K562 (cell line): ENCODE results near the gene TANGO6. TPM values are rescaled to one million over a fixed set of nuclear protein-coding genes. Genes with fewer than 3 reads are reported as not detected.

Experiments used
- ATAC-seq: fragments of 200-7000 bp; cut with Tn5 transposase; 3 replicates; pipeline ENCODE4 v1.9.1; 2020; ENCODE audit warnings: moderate library complexity
- BruUV-seq: library from RNA; stranded (reverse); fragments of 400-500 nt; replicated peaks from 2 replicates; lab custom pipeline; 2021; lab: Mats Ljungman, UMichigan
- CTCF ChIA-PET: fragments of 300-600 bp; formaldehyde crosslinking; extraction: SDS; loops from one replicate; lab custom pipeline; 2021; ENCODE audit warnings: low intra/inter-chr PET ratio; lab: Yijun Ruan, JAX
- POLR2A ChIA-PET: fragments of 300-600, 350-650 bp; sonication (Branson Sonifier 250); formaldehyde crosslinking; extraction: SDS; loops from one replicate; lab custom pipeline; 2021; ENCODE audit warnings: antibody characterized with exemption, inconsistent platforms; lab: Yijun Ruan, JAX
- DNase-seq, 4 experiments: peaks; one replicate each; pipeline versions ENCODE4 v3.0.0 to v3.0.0-alpha.2; 2011 to 2018; ENCODE audit warnings: low spot score in 3 of 4, mixed read lengths in 3 of 4; ENCODE audit errors: extremely low read depth in 1 of 4
- FAIRE-seq: peaks from 2 replicates; lab custom pipeline; 2011; peaks lifted over from hg19 to GRCh38; lab: Jason Lieb, UNC
- H2AFZ ChIP-seq: 2 replicates; pipeline ENCODE4 v1.6.0; 2011; ENCODE audit warnings: low read depth, low read length, control low read depth, inconsistent platforms
- H3K27ac ChIP-seq: fragments of 200-600 bp; 3 replicates; pipeline ENCODE4 v1.8.0; 2011; ENCODE audit warnings: low read depth, mild to moderate bottlenecking, control low read depth, inconsistent platforms, low read length, moderate library complexity, mixed read lengths; ENCODE audit errors: extremely low read depth
- H3K27me3 ChIP-seq, 2 experiments: fragments of 300-600 bp in 1 of 2; 2 replicates in 1 of 2; 3 replicates in 1 of 2; pipeline versions ENCODE4 v1.6.0 to v1.8.0; 2011; ENCODE audit warnings: inconsistent platforms in 2 of 2, low read length in 2 of 2, mild to moderate bottlenecking in 1 of 2, mixed read lengths in 1 of 2, moderate library complexity in 1 of 2; ENCODE audit not compliant: control insufficient read depth in 2 of 2, insufficient read depth in 2 of 2
- H3K36me3 ChIP-seq: fragments of 300-600 bp; 3 replicates; pipeline ENCODE4 v1.8.0; 2011; ENCODE audit warnings: mild to moderate bottlenecking, low read length, inconsistent platforms; ENCODE audit not compliant: control insufficient read depth, insufficient read depth
- H3K4me1 ChIP-seq, 2 experiments: fragments of 200-600 bp in 1 of 2; replicated peaks in 1 of 2; 2 replicates in 1 of 2; 3 replicates in 1 of 2; pipeline versions ENCODE4 v1.5.1 to v1.8.0; 2011; ENCODE audit warnings: inconsistent platforms in 2 of 2, low read length in 2 of 2, mild to moderate bottlenecking in 1 of 2, mixed read lengths in 1 of 2, moderate library complexity in 1 of 2; ENCODE audit not compliant: control insufficient read depth in 2 of 2, insufficient read depth in 2 of 2
- H3K4me2 ChIP-seq: 2 replicates; pipeline ENCODE4 v1.6.1; 2011; ENCODE audit warnings: low read length, control low read depth, inconsistent platforms, mixed read lengths; ENCODE audit not compliant: insufficient read depth
- H3K4me3 ChIP-seq: fragments of 200-600 bp; sonication (generic), shearing (Covaris generic); 2 replicates; pipeline ENCODE4 v1.5.1; 2016; ENCODE audit warnings: control low read depth, inconsistent platforms
- H3K79me2 ChIP-seq: fragments of 200-600 bp; 3 replicates; pipeline ENCODE4 v1.8.0; 2011; ENCODE audit warnings: low read length, inconsistent platforms; ENCODE audit not compliant: control insufficient read depth, insufficient read depth
- H3K9ac ChIP-seq, 2 experiments: 2 replicates each; pipeline versions ENCODE4 v1.6.0 to v1.6.1; 2011; ENCODE audit warnings: low read depth in 2 of 2, low read length in 2 of 2, control low read depth in 1 of 2, inconsistent platforms in 1 of 2, mild to moderate bottlenecking in 1 of 2, mixed read lengths in 1 of 2; ENCODE audit not compliant: insufficient read depth in 1 of 2
- H3K9me1 ChIP-seq: one replicate; pipeline ENCODE4 v1.6.0; 2011; ENCODE audit warnings: inconsistent platforms, mild to moderate bottlenecking, low read length, moderate library complexity; ENCODE audit not compliant: control insufficient read depth, insufficient read depth
- H3K9me3 ChIP-seq: replicated peaks from 2 replicates; pipeline ENCODE4 v1.5.1; 2011; ENCODE audit warnings: low read depth, low read length, inconsistent platforms; ENCODE audit not compliant: control insufficient read depth, insufficient read depth
- H4K20me1 ChIP-seq: replicated peaks from 2 replicates; pipeline ENCODE4 v1.6.1; 2011; ENCODE audit warnings: low read length, inconsistent platforms, mixed read lengths; ENCODE audit not compliant: control insufficient read depth, insufficient read depth
- E2F3 ChIP-seq: fragments of 250-450 bp; sonication (Bioruptor Pico); IDR thresholded peaks from 2 replicates; pipeline ENCODE4 v1.4.0; 2020; ENCODE audit warnings: mild to moderate bottlenecking
- GATAD2A ChIP-seq: fragments of 450-650 bp; IDR thresholded peaks from 2 replicates; pipeline ENCODE4 v1.6.1; 2017
- ZNF174 ChIP-seq: fragments of 250-450 bp; sonication (Bioruptor Pico); IDR thresholded peaks from 2 replicates; pipeline ENCODE4 v1.4.0; 2020; ENCODE audit warnings: mild to moderate bottlenecking
- WGBS: fragments of 100-300 bp; shearing (Covaris generic); methylation state at CpG from one replicate; pipeline ENCODE4 v1.1.6; 2016; ENCODE audit warnings: low coverage, mixed read lengths; ENCODE audit not compliant: insufficient coverage; ENCODE audit errors: missing lambda C conversion rate; 5-methylcytosine and 5-hydroxymethylcytosine counted together
- in situ Hi-C: fragments of 300-500 bp; cut with MboI; formaldehyde crosslinking; loops from 4 replicates; pipeline ENCODE4 v1.15.0; 2018; ENCODE audit warnings: inconsistent platforms, mixed read lengths
- intact Hi-C: fragments of 100-400 bp; cut with micrococcal nuclease; formaldehyde crosslinking; loops from 2 replicates; pipeline ENCODE4 v1.14.2; 2022
- polyA plus RNA-seq, 8 experiments: library from polyadenylated mRNA; depleted of rRNA in 4 of 8; stranded (reverse) in 5 of 8; unstranded in 3 of 8; fragments of >200 nt; fragmentation: Nextera tagmentation in 2 of 8; fragmentation: Illumina TruSeq in 1 of 8; extraction: Ambion mirVana in 2 of 8; extraction: Trizol in 1 of 8; gene quantifications; 2 replicates each; pipeline versions ENCODE4 v1.2.1 to v1.2.3, GENCODE V29; 2011 to 2014; ENCODE audit warnings: inconsistent platforms in 1 of 8, missing spikeins in 1 of 8
- total RNA-seq, 7 experiments: library from RNA; depleted of rRNA in 6 of 7; stranded (reverse); fragments of >200 nt in 6 of 7; fragmentation: Illumina TruSeq in 2 of 7; extraction: Trizol in 2 of 7; gene quantifications; 2 replicates each; pipeline versions ENCODE4 v1.2.1 to v1.2.3, GENCODE V29; 2011 to 2021; ENCODE audit warnings: low replicate concordance in 1 of 7
- TF ChIP-seq, protein P1 (sequence below), 2 experiments: IDR thresholded peaks in 1 of 2; conservative IDR thresholded peaks in 1 of 2; 2 replicates each; pipeline ENCODE4 v1.6.1; 2016; ENCODE audit warnings: low read depth in 2 of 2, mild to moderate bottlenecking in 1 of 2, missing compliant biosample characterization in 1 of 2, missing genetic modification characterization in 1 of 2, moderate library complexity in 1 of 2

Gene TANGO6
- total and polyA plus RNA-seq, 9 of the 15 experiments (the other 6 are each of a cell fraction or from before 2014, with no cell fraction given) = 1.6 to 15.2 (median 9.6) TPM

- Histone ChIP-seq H3K9me3 (no peaks in the 10 kb centered on the region), H3K27ac (no peak overlapping the region), H3K4me3 (no peak overlapping the region), H3K9me1 (no peaks in the 10 kb centered on the region), H3K9ac (no peak overlapping the region), H3K79me2 (no peaks in the 10 kb centered on the region), H3K36me3 (no peaks in the 10 kb centered on the region), H4K20me1 (no peaks in the 10 kb centered on the region), H3K4me1 (no peaks in the 10 kb centered on the region), H2AFZ (no peak overlapping the region), H3K4me2 (no peak overlapping the region), H3K27me3 (peaks cover 19 to 44% of the 10 kb centered on the region in 2 experiments)
- no TSS peak for BruUV-seq
- DNase-seq = no peak
- intact Hi-C loops = no loop called here
- TF ChIP-seq, protein P1, sequence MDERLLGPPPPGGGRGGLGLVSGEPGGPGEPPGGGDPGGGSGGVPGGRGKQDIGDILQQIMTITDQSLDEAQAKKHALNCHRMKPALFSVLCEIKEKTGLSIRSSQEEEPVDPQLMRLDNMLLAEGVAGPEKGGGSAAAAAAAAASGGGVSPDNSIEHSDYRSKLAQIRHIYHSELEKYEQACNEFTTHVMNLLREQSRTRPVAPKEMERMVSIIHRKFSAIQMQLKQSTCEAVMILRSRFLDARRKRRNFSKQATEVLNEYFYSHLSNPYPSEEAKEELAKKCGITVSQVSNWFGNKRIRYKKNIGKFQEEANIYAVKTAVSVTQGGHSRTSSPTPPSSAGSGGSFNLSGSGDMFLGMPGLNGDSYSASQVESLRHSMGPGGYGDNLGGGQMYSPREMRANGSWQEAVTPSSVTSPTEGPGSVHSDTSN (CRISPR knock-in tag; IDR thresholded peaks at IDR 0.05; ENCODE audit: low read depth) = no peak
- TF ChIP-seq, protein P1 (tag; conservative IDR thresholded peaks at IDR 0.05; ENCODE audit: low read depth) = peak; percentile 44; the same call in 1 of the 2 replicates
- TF ChIP-seq GATAD2A (no peak), ZNF174 (no peak), E2F3 (CRISPR knock-in tag) (no peak)
- no peak for FAIRE-seq
- in situ Hi-C loops = no loop called here
- ChIA-PET CTCF (no interaction called here), POLR2A (interaction anchor here (0.6 to 1.2 kb wide), 2 partner anchors 20 to 38 kb away, joined by 3 read pairs; no protein-coding TSS in a partner anchor)
- 28% methylated on average over 3 of the region's 3 CpGs for WGBS
- ATAC-seq = no peak
Observed at GRCh38 chr16:68814516-68814915, 28.8 kb upstream of the TANGO6 start.
